ENCODE measurements around the gene TP53INP2. TPM values are rescaled to one million over a fixed set of nuclear protein-coding genes. Genes with fewer than 3 reads are reported as not detected.

The TP53INP2 gene
- polyA plus RNA-seq, 3 donors, result 0.46 to 20.6 (median 0.66) TPM

- no peaks in the 10 kb centered on the region for H4K20me1 ChIP-seq (ENCODE audit: insufficient read depth, low read length)
- TF ChIP-seq CTCF (IDR thresholded peaks at IDR 0.05), result no peak
- no peak overlapping the region for H3K27ac ChIP-seq (ENCODE audit: low read depth in 1 of 2, low read length in 2 of 2)
- intact Hi-C loops (cut with micrococcal nuclease), result no loop called here
- H3K9me3 Mint-ChIP-seq, result peaks cover 0 to 6% (median 0%) of the 10 kb centered on the region in 7 donors
- H3K9me3 ChIP-seq (replicated peaks in 1 of 2; ENCODE audit: control insufficient read depth in 1 of 2, insufficient read depth in 1 of 2, low read length in 2 of 2), result no peaks in the 10 kb centered on the region
- no peaks in the 10 kb centered on the region for H3K4me1 Mint-ChIP-seq
- no peak overlapping the region for H3K4me2 ChIP-seq (replicated peaks; ENCODE audit: extremely low read depth, low read length, poor library complexity, severe bottlenecking)
- no peaks in the 10 kb centered on the region for H3K36me3 Mint-ChIP-seq
- no peak for DNase-seq
- no CpG with 5 or more reads among the region's 1 CpG for WGBS (ENCODE audit: insufficient coverage)
- no peaks in the 10 kb centered on the region for H3K36me3 ChIP-seq (replicated peaks in 1 of 2; ENCODE audit: control insufficient read depth in 1 of 2, insufficient read depth in 2 of 2, low read length in 2 of 2)
- H3K4me3 Mint-ChIP-seq, result no peak overlapping the region
- H3K79me2 ChIP-seq (ENCODE audit: insufficient read depth, low read length), result peaks cover 41% of the 10 kb centered on the region
- peaks cover 0 to 1% (median 0%) of the 10 kb centered on the region in 3 donors for H3K27me3 Mint-ChIP-seq (ENCODE audit: low read depth in 3 of 3)
- H3K9ac ChIP-seq (ENCODE audit: insufficient read depth, low read length, poor library complexity, severe bottlenecking), result no peak overlapping the region
- no peaks in the 10 kb centered on the region for H3K4me1 ChIP-seq (ENCODE audit: control insufficient read depth in 1 of 2, insufficient read depth in 2 of 2, low read length in 2 of 2)
- no peak overlapping the region for H2AFZ ChIP-seq (ENCODE audit: insufficient read depth, low read depth, low read length, poor library complexity, severe bottlenecking)
- H3K27me3 ChIP-seq (ENCODE audit: control insufficient read depth in 2 of 2, insufficient read depth in 2 of 2, low read length in 2 of 2), result no peaks in the 10 kb centered on the region
- peak overlapping the region in 1 of 7 donors; percentile 40 for H3K27ac Mint-ChIP-seq
- no peak overlapping the region for H3K4me3 ChIP-seq (replicated peaks in 1 of 3; ENCODE audit: low read depth in 2 of 3, low read length in 3 of 3)
These were observed 35.0 kb upstream of the TP53INP2 start for GRCh38 chr20:34669094-34669493.

- Histone ChIP-seq H3K4me2 (replicated peaks; ENCODE audit: extremely low read depth, low read length, poor library complexity, severe bottlenecking) (no peak overlapping the region), H3K4me1 (ENCODE audit: control insufficient read depth in 1 of 2, insufficient read depth in 2 of 2, low read length in 2 of 2) (peaks cover 12 to 14% of the 10 kb centered on the region in 2 donors), H3K79me2 (ENCODE audit: insufficient read depth, low read length) (peaks cover 53% of the 10 kb centered on the region), H3K27me3 (ENCODE audit: control insufficient read depth in 2 of 2, insufficient read depth in 2 of 2, low read length in 2 of 2) (no peaks in the 10 kb centered on the region), H3K4me3 (replicated peaks in 1 of 3; ENCODE audit: low read depth in 2 of 3, low read length in 3 of 3) (no peak overlapping the region), H3K9ac (ENCODE audit: insufficient read depth, low read length, poor library complexity, severe bottlenecking) (no peak overlapping the region), H3K36me3 (replicated peaks in 1 of 2; ENCODE audit: control insufficient read depth in 1 of 2, insufficient read depth in 2 of 2, low read length in 2 of 2) (no peaks in the 10 kb centered on the region), H3K9me3 (replicated peaks in 1 of 2; ENCODE audit: control insufficient read depth in 1 of 2, insufficient read depth in 1 of 2, low read length in 2 of 2) (no peaks in the 10 kb centered on the region), H4K20me1 (ENCODE audit: insufficient read depth, low read length) (no peaks in the 10 kb centered on the region), H3K27ac (ENCODE audit: low read depth in 1 of 2, low read length in 2 of 2) (no peak overlapping the region), H2AFZ (ENCODE audit: insufficient read depth, low read depth, low read length, poor library complexity, severe bottlenecking) (no peak overlapping the region)
- Mint-ChIP-seq H3K4me1 (peaks cover 7% of the 10 kb centered on the region), H3K27ac (no peak overlapping the region), H3K4me3 (no peak overlapping the region), H3K9me3 (peaks cover 0 to 6% (median 0%) of the 10 kb centered on the region in 7 donors), H3K36me3 (no peaks in the 10 kb centered on the region), H3K27me3 (ENCODE audit: low read depth in 3 of 3) (no peaks in the 10 kb centered on the region)
- WGBS (ENCODE audit: insufficient coverage), result 100% methylated on average over 5 of the region's 5 CpGs
- intact Hi-C loops (cut with micrococcal nuclease), result no loop called here
- no peak for DNase-seq
- no peak for TF ChIP-seq CTCF (IDR thresholded peaks at IDR 0.05)
These were observed 30.7 kb upstream of the TP53INP2 start for GRCh38 chr20:34673412-34673811.

All from CD14-positive monocyte (primary cell).